A673 (cell line): Measurements from ENCODE around the gene MPRIP. TPM values are rescaled to one million over a fixed set of nuclear protein-coding genes. Genes with fewer than 3 reads are reported as not detected.

Experiments
- BruUV-seq: library from RNA; stranded (reverse); fragments of 400-500 nt; replicated peaks from 2 replicates; lab custom pipeline; 2021; lab: Mats Ljungman, UMichigan
- CTCF ChIA-PET: fragments of 300-600 bp; sonication (Branson Sonifier 250); formaldehyde crosslinking; loops from one replicate; lab custom pipeline; 2022; ENCODE audit warnings: antibody characterized with exemption; lab: Charles Lee
- POLR2A ChIA-PET: fragments of 300-600 bp; sonication (Branson Sonifier 250); formaldehyde crosslinking; loops from one replicate; lab custom pipeline; 2022; ENCODE audit warnings: antibody characterized with exemption; ENCODE audit not compliant: low non-redundant PET; lab: Charles Lee
- DNase-seq: peaks from one replicate; pipeline ENCODE4 v3.0.0-alpha.2; 2015; ENCODE audit warnings: low spot score
- H3K27ac ChIP-seq: fragments of 200-600 bp; sonication (generic); 2 replicates; pipeline ENCODE4 v1.5.1; 2016; ENCODE audit warnings: mixed run types, low read depth, mild to moderate bottlenecking, mixed read lengths, antibody characterized with exemption, low read length; ENCODE audit not compliant: poor library complexity, severe bottlenecking
- H3K27me3 ChIP-seq: fragments of 200-600 bp; sonication (generic); replicated peaks from 2 replicates; pipeline ENCODE4 v1.6.1; 2017; ENCODE audit warnings: mixed run types, low read depth, mild to moderate bottlenecking, mixed read lengths, antibody characterized with exemption, low read length; ENCODE audit not compliant: insufficient read depth, poor library complexity
- H3K36me3 ChIP-seq: fragments of 200-600 bp; sonication (generic); 2 replicates; pipeline ENCODE4 v1.6.1; 2016; ENCODE audit warnings: mixed run types, mild to moderate bottlenecking, mixed read lengths, antibody characterized with exemption, low read length; ENCODE audit not compliant: insufficient read depth, poor library complexity, severe bottlenecking
- H3K4me1 ChIP-seq: fragments of 200-600 bp; sonication (generic); 2 replicates; pipeline ENCODE4 v1.6.1; 2017; ENCODE audit warnings: mixed run types, mild to moderate bottlenecking, mixed read lengths, antibody characterized with exemption, low read length; ENCODE audit not compliant: insufficient read depth, poor library complexity, severe bottlenecking
- H3K4me3 ChIP-seq: fragments of 200-600 bp; sonication (generic); 2 replicates; pipeline ENCODE4 v1.5.1; 2016; ENCODE audit warnings: low read depth, mixed run types, mild to moderate bottlenecking, mixed read lengths, low read length; ENCODE audit not compliant: poor library complexity, severe bottlenecking
- H3K9me3 ChIP-seq: fragments of 200-600 bp; sonication (generic); 2 replicates; pipeline ENCODE4 v1.6.1; 2016; ENCODE audit warnings: mixed run types, low read depth, mild to moderate bottlenecking, mixed read lengths, antibody characterized with exemption, low read length; ENCODE audit not compliant: poor library complexity, severe bottlenecking
- CTCF ChIP-seq: fragments of 300-800, 200-600 bp; sonication (generic); conservative IDR thresholded peaks from 2 replicates; pipeline ENCODE4 v1.5.1; 2017; ENCODE audit warnings: low read depth, mild to moderate bottlenecking, antibody characterized with exemption, low read length, moderate library complexity, mixed read lengths
- EZH2 ChIP-seq: fragments of 200-600 bp; sonication (generic); IDR thresholded peaks from 2 replicates; pipeline ENCODE4 v1.6.1; 2017; ENCODE audit warnings: borderline replicate concordance, low read depth, mild to moderate bottlenecking, mixed read lengths, antibody characterized with exemption, low read length; ENCODE audit not compliant: poor library complexity, severe bottlenecking
- intact Hi-C: fragments of 100-400 bp; cut with micrococcal nuclease; formaldehyde crosslinking; loops from one replicate; pipeline ENCODE4 v1.10.0; 2022; ENCODE audit not compliant: unreplicated experiment
- total RNA-seq: library from RNA; stranded (reverse); gene quantifications from 2 replicates; pipeline ENCODE4 v1.2.3, GENCODE V29; 2021

Gene MPRIP
- total RNA-seq, 1 experiment from 2014 or later, result 290 TPM

DNA sequence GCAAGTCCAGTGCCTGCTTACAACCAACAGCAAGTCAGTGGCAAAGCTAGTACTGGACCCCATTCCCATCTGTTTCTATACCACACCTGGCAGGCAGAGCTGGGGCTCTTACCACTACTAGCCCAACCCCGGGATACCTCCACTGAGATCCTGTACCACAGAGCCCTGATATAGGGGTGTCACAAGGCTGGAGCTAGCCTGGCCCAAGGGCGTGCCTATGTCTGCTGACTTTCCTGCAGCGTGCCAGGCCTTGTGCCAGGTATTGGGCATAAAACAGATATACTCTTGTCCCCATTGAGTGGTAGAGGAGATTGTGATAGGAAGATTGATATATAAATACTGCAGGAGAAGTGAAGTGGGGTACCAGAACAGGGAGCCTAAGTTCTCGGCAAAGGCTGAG lies 119.5 kb downstream of the MPRIP start:
- intact Hi-C loops, result no loop called here
- H3K36me3 ChIP-seq, result peaks cover 76% of the 10 kb centered on the region
- ChIA-PET CTCF (no interaction called here), POLR2A (no interaction called here)
- H3K27me3 ChIP-seq, result no peaks in the 10 kb centered on the region
- BruUV-seq, result no TSS peak
- H3K27ac ChIP-seq, result no peak overlapping the region
- H3K4me3 ChIP-seq, result no peak overlapping the region
- no peaks in the 10 kb centered on the region for H3K9me3 ChIP-seq
- DNase-seq, result no peak
- H3K4me1 ChIP-seq, result no peaks in the 10 kb centered on the region
- TF ChIP-seq EZH2 (no peak), CTCF (no peak)

- Histone ChIP-seq H3K27me3 (no peaks in the 10 kb centered on the region), H3K4me3 (no peak overlapping the region), H3K27ac (no peak overlapping the region), H3K4me1 (no peaks in the 10 kb centered on the region), H3K9me3 (no peaks in the 10 kb centered on the region), H3K36me3 (peaks cover 70% of the 10 kb centered on the region)
- ChIA-PET CTCF (no interaction called here), POLR2A (no interaction called here)
- no peak for TF ChIP-seq EZH2
- no peak for TF ChIP-seq CTCF
- intact Hi-C loops, result no loop called here
- no TSS peak for BruUV-seq
- no peak for DNase-seq
These were observed 121.9 kb downstream of the MPRIP start for GRCh38 chr17:17164156-17164555.

DNA sequence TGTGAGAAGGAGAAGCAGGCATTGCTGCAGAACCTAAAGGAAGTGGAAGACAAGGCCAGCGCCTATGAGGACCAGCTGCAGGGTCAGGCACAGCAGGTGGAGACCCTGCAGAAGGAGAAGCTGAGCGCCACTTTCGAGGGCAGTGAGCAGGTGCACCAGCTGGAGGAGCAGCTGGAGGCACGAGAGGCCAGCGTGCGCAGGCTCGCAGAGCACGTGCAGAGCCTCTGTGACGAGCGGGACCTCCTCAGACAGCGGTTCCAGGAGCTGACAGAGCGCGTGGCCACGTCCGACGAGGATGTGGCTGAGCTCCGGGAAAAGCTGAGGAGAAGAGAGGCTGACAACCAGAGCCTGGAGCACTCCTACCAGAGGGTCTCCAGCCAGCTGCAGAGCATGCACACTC lies 122.4 kb downstream of the MPRIP start:
- TF ChIP-seq EZH2 (no peak), CTCF (no peak)
- no peaks in the 10 kb centered on the region for H3K27me3 ChIP-seq
- no TSS peak for BruUV-seq
- peaks cover 69% of the 10 kb centered on the region for H3K36me3 ChIP-seq
- POLR2A ChIA-PET, result no interaction called here
- H3K4me1 ChIP-seq, result no peaks in the 10 kb centered on the region
- H3K27ac ChIP-seq, result no peak overlapping the region
- intact Hi-C loops, result no loop called here
- DNase-seq, result no peak
- CTCF ChIA-PET, result no interaction called here
- H3K4me3 ChIP-seq, result no peak overlapping the region
- no peaks in the 10 kb centered on the region for H3K9me3 ChIP-seq
